ENCODE measurements around the gene PARVA. TPM values are rescaled to one million over a fixed set of nuclear protein-coding genes. Genes with fewer than 3 reads are reported as not detected.
A peak's percentile ranks its signal among the peaks of the same experiment; 100 is the strongest.

PARVA gene
- total and polyA plus RNA-seq, 4 donors, result 3.1 to 11.7 (median 11.2) TPM

- peaks cover 0 to 4% (median 1%) of the 10 kb centered on the region in 4 donors for H3K36me3 ChIP-seq (ENCODE audit: control insufficient read depth in 4 of 4, insufficient read depth in 3 of 4, low read depth in 1 of 4, low read length in 3 of 4)
- no peaks in the 10 kb centered on the region for H3K27me3 ChIP-seq (ENCODE audit: control insufficient read depth in 4 of 4, insufficient read depth in 4 of 4, low read length in 3 of 4)
- peaks cover 0 to 10% (median 1%) of the 10 kb centered on the region in 4 donors for H3K4me1 ChIP-seq (ENCODE audit: control insufficient read depth in 4 of 4, insufficient read depth in 4 of 4, low read length in 3 of 4)
- H3K4me3 ChIP-seq (ENCODE audit: low read depth in 1 of 3, low read length in 3 of 3), result peak overlapping the region; percentile 60 to 87 (median 83)
- WGBS, result 6% methylated on average over 76 of the region's 76 CpGs
- H3K27ac ChIP-seq (ENCODE audit: low read depth in 1 of 2, low read length in 2 of 2), result peak overlapping the region; percentile 91 to 93
- H3K9ac ChIP-seq (ENCODE audit: low read depth in 1 of 2, low read length in 2 of 2), result peak overlapping the region; percentile 69 to 79
- DNase-seq (ENCODE audit: low spot score), result peak; percentile 41
- TF ChIP-seq JUND (IDR thresholded peaks at IDR 0.05) (no peak), HNF4A (conservative IDR thresholded peaks at IDR 0.05) (peak in 1 of 2 donors; percentile 5), RXRA (IDR thresholded peaks at IDR 0.05) (peak; percentile 10 to 31), YY1 (IDR thresholded peaks at IDR 0.05) (peak; percentile 44)
- H3K9me3 ChIP-seq (ENCODE audit: control insufficient read depth in 4 of 4, low read length in 3 of 4), result no peaks in the 10 kb centered on the region
Observed at GRCh38 chr11:12377824-12378593, 638 bp downstream of the PARVA start.

- WGBS, result 95% methylated on average over 9 of the region's 9 CpGs
- peaks cover 0 to 10% (median 1%) of the 10 kb centered on the region in 4 donors for H3K4me1 ChIP-seq (ENCODE audit: control insufficient read depth in 4 of 4, insufficient read depth in 4 of 4, low read length in 3 of 4)
Observed at GRCh38 chr11:12380565-12381325, 3.4 kb downstream of the PARVA start.

More at GRCh38 chr11:12380565-12381325, 3.4 kb downstream of the PARVA start:
- no peak for DNase-seq (ENCODE audit: low spot score)
- peaks cover 0 to 4% (median 1%) of the 10 kb centered on the region in 4 donors for H3K36me3 ChIP-seq (ENCODE audit: control insufficient read depth in 4 of 4, insufficient read depth in 3 of 4, low read depth in 1 of 4, low read length in 3 of 4)
- H3K27me3 ChIP-seq (ENCODE audit: control insufficient read depth in 4 of 4, insufficient read depth in 4 of 4, low read length in 3 of 4), result no peaks in the 10 kb centered on the region
- H3K4me3 ChIP-seq (ENCODE audit: low read depth in 1 of 3, low read length in 3 of 3), result no peak overlapping the region
- H3K9ac ChIP-seq (ENCODE audit: low read depth in 1 of 2, low read length in 2 of 2), result no peak overlapping the region
- no peak overlapping the region for H3K27ac ChIP-seq (ENCODE audit: low read depth in 1 of 2, low read length in 2 of 2)
- TF ChIP-seq JUND (IDR thresholded peaks at IDR 0.05), result no peak
- TF ChIP-seq, protein P1, sequence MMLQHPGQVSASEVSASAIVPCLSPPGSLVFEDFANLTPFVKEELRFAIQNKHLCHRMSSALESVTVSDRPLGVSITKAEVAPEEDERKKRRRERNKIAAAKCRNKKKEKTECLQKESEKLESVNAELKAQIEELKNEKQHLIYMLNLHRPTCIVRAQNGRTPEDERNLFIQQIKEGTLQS (IDR thresholded peaks at IDR 0.05), result no peak
- no peak for TF ChIP-seq GABPA (IDR thresholded peaks at IDR 0.05 in 1 of 2, conservative IDR thresholded peaks at IDR 0.05 in 1 of 2)
- TF ChIP-seq, protein P2, sequence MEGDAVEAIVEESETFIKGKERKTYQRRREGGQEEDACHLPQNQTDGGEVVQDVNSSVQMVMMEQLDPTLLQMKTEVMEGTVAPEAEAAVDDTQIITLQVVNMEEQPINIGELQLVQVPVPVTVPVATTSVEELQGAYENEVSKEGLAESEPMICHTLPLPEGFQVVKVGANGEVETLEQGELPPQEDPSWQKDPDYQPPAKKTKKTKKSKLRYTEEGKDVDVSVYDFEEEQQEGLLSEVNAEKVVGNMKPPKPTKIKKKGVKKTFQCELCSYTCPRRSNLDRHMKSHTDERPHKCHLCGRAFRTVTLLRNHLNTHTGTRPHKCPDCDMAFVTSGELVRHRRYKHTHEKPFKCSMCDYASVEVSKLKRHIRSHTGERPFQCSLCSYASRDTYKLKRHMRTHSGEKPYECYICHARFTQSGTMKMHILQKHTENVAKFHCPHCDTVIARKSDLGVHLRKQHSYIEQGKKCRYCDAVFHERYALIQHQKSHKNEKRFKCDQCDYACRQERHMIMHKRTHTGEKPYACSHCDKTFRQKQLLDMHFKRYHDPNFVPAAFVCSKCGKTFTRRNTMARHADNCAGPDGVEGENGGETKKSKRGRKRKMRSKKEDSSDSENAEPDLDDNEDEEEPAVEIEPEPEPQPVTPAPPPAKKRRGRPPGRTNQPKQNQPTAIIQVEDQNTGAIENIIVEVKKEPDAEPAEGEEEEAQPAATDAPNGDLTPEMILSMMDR (IDR thresholded peaks at IDR 0.05; ENCODE audit: low read depth, low read length, missing input control), result no peak
- no peak for TF ChIP-seq RAD21 (IDR thresholded peaks at IDR 0.05)
- no peak for TF ChIP-seq TAF1 (conservative IDR thresholded peaks at IDR 0.05)
- TF ChIP-seq HNF4G (IDR thresholded peaks at IDR 0.05), result no peak
- no peak for TF ChIP-seq HNF4A (conservative IDR thresholded peaks at IDR 0.05)
- TF ChIP-seq RXRA (IDR thresholded peaks at IDR 0.05), result no peak
- no peak for TF ChIP-seq FOXA1 (IDR thresholded peaks at IDR 0.05)
- TF ChIP-seq NR2F2 (IDR thresholded peaks at IDR 0.05), result no peak
- TF ChIP-seq, protein P3, sequence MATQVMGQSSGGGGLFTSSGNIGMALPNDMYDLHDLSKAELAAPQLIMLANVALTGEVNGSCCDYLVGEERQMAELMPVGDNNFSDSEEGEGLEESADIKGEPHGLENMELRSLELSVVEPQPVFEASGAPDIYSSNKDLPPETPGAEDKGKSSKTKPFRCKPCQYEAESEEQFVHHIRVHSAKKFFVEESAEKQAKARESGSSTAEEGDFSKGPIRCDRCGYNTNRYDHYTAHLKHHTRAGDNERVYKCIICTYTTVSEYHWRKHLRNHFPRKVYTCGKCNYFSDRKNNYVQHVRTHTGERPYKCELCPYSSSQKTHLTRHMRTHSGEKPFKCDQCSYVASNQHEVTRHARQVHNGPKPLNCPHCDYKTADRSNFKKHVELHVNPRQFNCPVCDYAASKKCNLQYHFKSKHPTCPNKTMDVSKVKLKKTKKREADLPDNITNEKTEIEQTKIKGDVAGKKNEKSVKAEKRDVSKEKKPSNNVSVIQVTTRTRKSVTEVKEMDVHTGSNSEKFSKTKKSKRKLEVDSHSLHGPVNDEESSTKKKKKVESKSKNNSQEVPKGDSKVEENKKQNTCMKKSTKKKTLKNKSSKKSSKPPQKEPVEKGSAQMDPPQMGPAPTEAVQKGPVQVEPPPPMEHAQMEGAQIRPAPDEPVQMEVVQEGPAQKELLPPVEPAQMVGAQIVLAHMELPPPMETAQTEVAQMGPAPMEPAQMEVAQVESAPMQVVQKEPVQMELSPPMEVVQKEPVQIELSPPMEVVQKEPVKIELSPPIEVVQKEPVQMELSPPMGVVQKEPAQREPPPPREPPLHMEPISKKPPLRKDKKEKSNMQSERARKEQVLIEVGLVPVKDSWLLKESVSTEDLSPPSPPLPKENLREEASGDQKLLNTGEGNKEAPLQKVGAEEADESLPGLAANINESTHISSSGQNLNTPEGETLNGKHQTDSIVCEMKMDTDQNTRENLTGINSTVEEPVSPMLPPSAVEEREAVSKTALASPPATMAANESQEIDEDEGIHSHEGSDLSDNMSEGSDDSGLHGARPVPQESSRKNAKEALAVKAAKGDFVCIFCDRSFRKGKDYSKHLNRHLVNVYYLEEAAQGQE (IDR thresholded peaks at IDR 0.05), result no peak
- TF ChIP-seq EGR1 (IDR thresholded peaks at IDR 0.05; ENCODE audit: low read depth in 2 of 2), result no peak
- TF ChIP-seq, protein P4, sequence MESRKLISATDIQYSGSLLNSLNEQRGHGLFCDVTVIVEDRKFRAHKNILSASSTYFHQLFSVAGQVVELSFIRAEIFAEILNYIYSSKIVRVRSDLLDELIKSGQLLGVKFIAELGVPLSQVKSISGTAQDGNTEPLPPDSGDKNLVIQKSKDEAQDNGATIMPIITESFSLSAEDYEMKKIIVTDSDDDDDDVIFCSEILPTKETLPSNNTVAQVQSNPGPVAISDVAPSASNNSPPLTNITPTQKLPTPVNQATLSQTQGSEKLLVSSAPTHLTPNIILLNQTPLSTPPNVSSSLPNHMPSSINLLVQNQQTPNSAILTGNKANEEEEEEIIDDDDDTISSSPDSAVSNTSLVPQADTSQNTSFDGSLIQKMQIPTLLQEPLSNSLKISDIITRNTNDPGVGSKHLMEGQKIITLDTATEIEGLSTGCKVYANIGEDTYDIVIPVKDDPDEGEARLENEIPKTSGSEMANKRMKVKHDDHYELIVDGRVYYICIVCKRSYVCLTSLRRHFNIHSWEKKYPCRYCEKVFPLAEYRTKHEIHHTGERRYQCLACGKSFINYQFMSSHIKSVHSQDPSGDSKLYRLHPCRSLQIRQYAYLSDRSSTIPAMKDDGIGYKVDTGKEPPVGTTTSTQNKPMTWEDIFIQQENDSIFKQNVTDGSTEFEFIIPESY (IDR thresholded peaks at IDR 0.05), result no peak
- TF ChIP-seq FOXA2 (IDR thresholded peaks at IDR 0.05), result no peak
- TF ChIP-seq YY1 (IDR thresholded peaks at IDR 0.05), result no peak
- no peak for TF ChIP-seq MAX (IDR thresholded peaks at IDR 0.05)
- TF ChIP-seq SP1 (IDR thresholded peaks at IDR 0.05), result no peak
- H3K9me3 ChIP-seq (ENCODE audit: control insufficient read depth in 4 of 4, low read length in 3 of 4), result no peaks in the 10 kb centered on the region

Measured in liver (tissue), 9 donors.